Cardiac muscle cell (in vitro differentiated cells and primary cell): Measurements from ENCODE around the gene ANAPC2. TPM values are rescaled to one million over a fixed set of nuclear protein-coding genes. Genes with fewer than 3 reads are reported as not detected.

Experiments used
- DNase-seq, 2 donors: peaks; one replicate each; pipeline versions ENCODE4 v3.0.0 to v3.0.0-alpha.2; 2010 to 2017; ENCODE audit warnings: low read depth in 1 of 2, low spot score in 1 of 2
- H3K27ac ChIP-seq: fragments of 200-600 bp; sonication (generic); 2 replicates; pipeline ENCODE4 v1.5.1; 2016
- H3K27me3 ChIP-seq: fragments of 200-600 bp; sonication (generic); 2 replicates; pipeline ENCODE4 v1.6.0; 2016; ENCODE audit warnings: control low read depth
- H3K36me3 ChIP-seq: fragments of 200-600 bp; sonication (generic); 2 replicates; pipeline ENCODE4 v1.5.1; 2016; ENCODE audit warnings: control low read depth
- H3K4me1 ChIP-seq: fragments of 200-600 bp; sonication (generic); 2 replicates; pipeline ENCODE4 v1.8.1; 2017; ENCODE audit warnings: low read depth, mild to moderate bottlenecking, mixed run types
- H3K4me3 ChIP-seq: fragments of 200-600 bp; sonication (generic); 2 replicates; pipeline ENCODE4 v1.5.1; 2016; ENCODE audit warnings: mild to moderate bottlenecking
- H3K9me3 ChIP-seq: fragments of 200-600 bp; sonication (generic); 2 replicates; pipeline ENCODE4 v1.5.1; 2017; ENCODE audit warnings: low read depth, mild to moderate bottlenecking, control low read depth
- polyA plus RNA-seq: library from polyadenylated mRNA; unstranded; fragments of >200 nt; fragmentation: Nextera tagmentation; extraction: Ambion mirVana; gene quantifications from 2 replicates; pipeline ENCODE4 v1.2.1, GENCODE V29; 2016
- total RNA-seq: library from RNA; depleted of rRNA; stranded (reverse); fragments of >200 nt; gene quantifications from 2 replicates; pipeline ENCODE4 v1.2.3, GENCODE V29; 2016
- TF ChIP-seq, protein P1 (sequence below): IDR thresholded peaks from 2 replicates; pipeline ENCODE4 v1.5.1; 2012; ENCODE audit warnings: low read depth, mild to moderate bottlenecking, low read length

ANAPC2 gene
- total and polyA plus RNA-seq, 2 experiments from 2014 or later: 15.5 to 42.8 TPM

DNA sequence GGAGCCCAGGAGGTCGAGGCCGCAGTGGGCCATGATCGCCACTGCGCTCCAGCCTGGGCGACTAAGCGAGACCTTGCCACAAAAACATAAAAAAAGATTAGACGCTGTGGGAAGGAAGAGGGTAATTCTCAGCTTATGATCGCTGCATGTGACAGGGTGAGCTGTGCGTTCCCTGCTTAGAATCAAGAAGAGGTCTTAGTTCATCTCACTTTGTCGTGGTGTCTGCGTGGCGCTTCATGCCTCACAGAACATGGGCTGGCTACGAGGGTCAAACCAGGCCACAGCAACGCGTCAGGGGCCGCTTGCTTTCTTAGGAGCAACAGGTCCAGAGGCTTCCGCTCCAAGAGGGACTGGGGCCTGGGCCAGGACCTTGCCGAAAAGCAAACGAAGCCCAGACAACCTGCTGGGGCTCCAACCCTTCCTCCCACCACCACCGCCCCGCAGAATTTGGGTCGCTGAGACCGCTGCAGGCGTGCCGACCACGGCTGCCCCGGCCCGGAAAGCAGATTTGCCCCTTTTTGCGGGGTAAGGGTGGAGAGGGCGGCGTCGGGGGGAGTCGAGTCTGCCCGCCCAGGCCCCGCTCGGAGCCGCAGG lies 59.4 kb downstream of the ANAPC2 start:
- Histone ChIP-seq H3K36me3 (no peaks in the 10 kb centered on the region), H3K27ac (peak overlapping the region; percentile 3), H3K4me3 (peak overlapping the region; percentile 75), H3K4me1 (no peaks in the 10 kb centered on the region), H3K9me3 (no peaks in the 10 kb centered on the region), H3K27me3 (peaks cover 19% of the 10 kb centered on the region)
- DNase-seq: peak in 1 of 2 donors; percentile 35
- TF ChIP-seq, protein P1, sequence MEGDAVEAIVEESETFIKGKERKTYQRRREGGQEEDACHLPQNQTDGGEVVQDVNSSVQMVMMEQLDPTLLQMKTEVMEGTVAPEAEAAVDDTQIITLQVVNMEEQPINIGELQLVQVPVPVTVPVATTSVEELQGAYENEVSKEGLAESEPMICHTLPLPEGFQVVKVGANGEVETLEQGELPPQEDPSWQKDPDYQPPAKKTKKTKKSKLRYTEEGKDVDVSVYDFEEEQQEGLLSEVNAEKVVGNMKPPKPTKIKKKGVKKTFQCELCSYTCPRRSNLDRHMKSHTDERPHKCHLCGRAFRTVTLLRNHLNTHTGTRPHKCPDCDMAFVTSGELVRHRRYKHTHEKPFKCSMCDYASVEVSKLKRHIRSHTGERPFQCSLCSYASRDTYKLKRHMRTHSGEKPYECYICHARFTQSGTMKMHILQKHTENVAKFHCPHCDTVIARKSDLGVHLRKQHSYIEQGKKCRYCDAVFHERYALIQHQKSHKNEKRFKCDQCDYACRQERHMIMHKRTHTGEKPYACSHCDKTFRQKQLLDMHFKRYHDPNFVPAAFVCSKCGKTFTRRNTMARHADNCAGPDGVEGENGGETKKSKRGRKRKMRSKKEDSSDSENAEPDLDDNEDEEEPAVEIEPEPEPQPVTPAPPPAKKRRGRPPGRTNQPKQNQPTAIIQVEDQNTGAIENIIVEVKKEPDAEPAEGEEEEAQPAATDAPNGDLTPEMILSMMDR: no peak

GRCh38 chr9:137128158-137128861 lies 60.0 kb downstream of the ANAPC2 start:
- Histone ChIP-seq H3K27me3 (peaks cover 12% of the 10 kb centered on the region), H3K9me3 (no peaks in the 10 kb centered on the region), H3K4me1 (no peaks in the 10 kb centered on the region), H3K4me3 (peak overlapping the region; percentile 75), H3K36me3 (no peaks in the 10 kb centered on the region), H3K27ac (no peak overlapping the region)
- no peak for DNase-seq
- TF ChIP-seq, protein P1: no peak

- Histone ChIP-seq H3K27ac (no peak overlapping the region), H3K4me3 (no peak overlapping the region), H3K4me1 (no peaks in the 10 kb centered on the region), H3K9me3 (no peaks in the 10 kb centered on the region), H3K27me3 (peaks cover 5% of the 10 kb centered on the region), H3K36me3 (no peaks in the 10 kb centered on the region)
- TF ChIP-seq, protein P1: no peak
- DNase-seq: peak in 1 of 2 donors; percentile 29
Measured at GRCh38 chr9:137127301-137128157, 60.8 kb downstream of the ANAPC2 start.

GRCh38 chr9:137126786-137127185 lies 61.6 kb downstream of the ANAPC2 start:
- Histone ChIP-seq H3K27me3 (peaks cover 1% of the 10 kb centered on the region), H3K4me1 (no peaks in the 10 kb centered on the region), H3K36me3 (no peaks in the 10 kb centered on the region), H3K27ac (no peak overlapping the region), H3K9me3 (no peaks in the 10 kb centered on the region), H3K4me3 (no peak overlapping the region)
- DNase-seq: no peak
- TF ChIP-seq, protein P1: no peak

Other genes starting within 250 kb of the ANAPC2 start
Only the 30 nearest of the 33 such genes appear.
- gene PTGDS, start 211.1 kb downstream of the ANAPC2 start, total RNA-seq: 2.6 and 3.9 TPM in 2 replicates
- 3.4 and 5.3 TPM in 2 replicates for gene PTGDS, start 211.1 kb downstream of the ANAPC2 start, polyA plus RNA-seq
- gene LCNL1, start 205.6 kb downstream of the ANAPC2 start, total RNA-seq: 0.36 TPM in 1 of 2 replicates, not detected in the other
- gene LCNL1, start 205.6 kb downstream of the ANAPC2 start, polyA plus RNA-seq: not detected in 2 replicates
- 94.6 and 130 TPM in 2 replicates for gene PAXX, start 196.1 kb downstream of the ANAPC2 start, total RNA-seq
- gene PAXX, start 196.1 kb downstream of the ANAPC2 start, polyA plus RNA-seq: 102 and 110 TPM in 2 replicates
- gene CLIC3, start 192.0 kb downstream of the ANAPC2 start, total RNA-seq: not detected in 2 replicates
- 0.75 and 0.87 TPM in 2 replicates for gene CLIC3, start 192.0 kb downstream of the ANAPC2 start, polyA plus RNA-seq
- 48.7 and 56.7 TPM in 2 replicates for gene ABCA2, start 160.3 kb downstream of the ANAPC2 start, total RNA-seq
- gene ABCA2, start 160.3 kb downstream of the ANAPC2 start, polyA plus RNA-seq: 30.5 and 33.3 TPM in 2 replicates
- not detected in 2 replicates for gene FUT7, start 156.5 kb downstream of the ANAPC2 start, total RNA-seq
- not detected in 2 replicates for gene FUT7, start 156.5 kb downstream of the ANAPC2 start, polyA plus RNA-seq
- gene NPDC1, start 142.4 kb downstream of the ANAPC2 start, total RNA-seq: 40.8 and 65.1 TPM in 2 replicates
- gene NPDC1, start 142.4 kb downstream of the ANAPC2 start, polyA plus RNA-seq: 83.5 and 94.9 TPM in 2 replicates
- not detected in 2 replicates for gene ENTPD2, start 134.5 kb downstream of the ANAPC2 start, total RNA-seq
- gene ENTPD2, start 134.5 kb downstream of the ANAPC2 start, polyA plus RNA-seq: not detected in 2 replicates
- 6.3 and 42.1 TPM in 2 replicates for gene SAPCD2, start 118.0 kb downstream of the ANAPC2 start, total RNA-seq
- 4.7 and 28.3 TPM in 2 replicates for gene SAPCD2, start 118.0 kb downstream of the ANAPC2 start, polyA plus RNA-seq
- gene UAP1L1, start 111.0 kb downstream of the ANAPC2 start, total RNA-seq: 5.8 and 13.3 TPM in 2 replicates
- gene UAP1L1, start 111.0 kb downstream of the ANAPC2 start, polyA plus RNA-seq: 9.9 and 17.9 TPM in 2 replicates
- 59.4 and 73.3 TPM in 2 replicates for gene MAN1B1, start 101.6 kb downstream of the ANAPC2 start, total RNA-seq
- 67.6 and 86.7 TPM in 2 replicates for gene MAN1B1, start 101.6 kb downstream of the ANAPC2 start, polyA plus RNA-seq
- gene DPP7, start 73.8 kb downstream of the ANAPC2 start, total RNA-seq: 125 and 144 TPM in 2 replicates
- gene DPP7, start 73.8 kb downstream of the ANAPC2 start, polyA plus RNA-seq: 202 and 204 TPM in 2 replicates
- 0.03 TPM in 1 of 2 replicates, not detected in the other for gene GRIN1, start 49.4 kb downstream of the ANAPC2 start, total RNA-seq
- 0.22 and 0.49 TPM in 2 replicates for gene GRIN1, start 49.4 kb downstream of the ANAPC2 start, polyA plus RNA-seq
- not detected in 2 replicates for gene LRRC26, start 18.5 kb downstream of the ANAPC2 start, total RNA-seq
- gene LRRC26, start 18.5 kb downstream of the ANAPC2 start, polyA plus RNA-seq: 1.4 and 2.3 TPM in 2 replicates
- gene TMEM210, start 16.5 kb downstream of the ANAPC2 start, total RNA-seq: not detected in 2 replicates
- gene TMEM210, start 16.5 kb downstream of the ANAPC2 start, polyA plus RNA-seq: not detected in 2 replicates
- 64.5 and 90.3 TPM in 2 replicates for gene SSNA1, start 116 bp upstream of the ANAPC2 start, total RNA-seq
- gene SSNA1, start 116 bp upstream of the ANAPC2 start, polyA plus RNA-seq: 77.9 and 110 TPM in 2 replicates
- gene TPRN, start 12.2 kb upstream of the ANAPC2 start, total RNA-seq: 26.4 and 31.2 TPM in 2 replicates
- gene TPRN, start 12.2 kb upstream of the ANAPC2 start, polyA plus RNA-seq: 34.7 and 44.8 TPM in 2 replicates
- gene TMEM203, start 17.1 kb upstream of the ANAPC2 start, total RNA-seq: 44.7 and 50.0 TPM in 2 replicates
- 86.6 and 99.2 TPM in 2 replicates for gene TMEM203, start 17.1 kb upstream of the ANAPC2 start, polyA plus RNA-seq
- 13.1 and 17.5 TPM in 2 replicates for gene NDOR1, start 17.1 kb upstream of the ANAPC2 start, total RNA-seq
- 9.1 and 18.1 TPM in 2 replicates for gene NDOR1, start 17.1 kb upstream of the ANAPC2 start, polyA plus RNA-seq
- gene RNF208, start 33.7 kb upstream of the ANAPC2 start, total RNA-seq: 19.3 and 23.1 TPM in 2 replicates
- 6.1 and 8.1 TPM in 2 replicates for gene RNF208, start 33.7 kb upstream of the ANAPC2 start, polyA plus RNA-seq
- gene CYSRT1, start 36.6 kb upstream of the ANAPC2 start, total RNA-seq: 5.8 and 7.0 TPM in 2 replicates
- gene CYSRT1, start 36.6 kb upstream of the ANAPC2 start, polyA plus RNA-seq: 3.1 and 6.6 TPM in 2 replicates
- gene RNF224, start 38.9 kb upstream of the ANAPC2 start, total RNA-seq: 0.32 TPM in 1 of 2 replicates, not detected in the other
- gene RNF224, start 38.9 kb upstream of the ANAPC2 start, polyA plus RNA-seq: 0.12 TPM in 1 of 2 replicates, not detected in the other
- gene SLC34A3, start 42.3 kb upstream of the ANAPC2 start, total RNA-seq: 0.25 TPM in 1 of 2 replicates, not detected in the other
- 0.24 TPM in 1 of 2 replicates, not detected in the other for gene SLC34A3, start 42.3 kb upstream of the ANAPC2 start, polyA plus RNA-seq
- gene TUBB4B, start 52.7 kb upstream of the ANAPC2 start, total RNA-seq: 412 and 540 TPM in 2 replicates
- 745 and 845 TPM in 2 replicates for gene TUBB4B, start 52.7 kb upstream of the ANAPC2 start, polyA plus RNA-seq
- 0.95 TPM in 1 of 2 replicates, not detected in the other for gene STPG3, start 62.7 kb upstream of the ANAPC2 start, total RNA-seq
- gene STPG3, start 62.7 kb upstream of the ANAPC2 start, polyA plus RNA-seq: 3.2 and 3.3 TPM in 2 replicates
- gene NELFB, start 66.8 kb upstream of the ANAPC2 start, total RNA-seq: 68.6 and 78.2 TPM in 2 replicates
- gene NELFB, start 66.8 kb upstream of the ANAPC2 start, polyA plus RNA-seq: 73.3 and 87.6 TPM in 2 replicates
- gene TOR4A, start 89.2 kb upstream of the ANAPC2 start, total RNA-seq: 36.7 and 51.4 TPM in 2 replicates
- 18.5 and 24.3 TPM in 2 replicates for gene TOR4A, start 89.2 kb upstream of the ANAPC2 start, polyA plus RNA-seq
- gene NRARP, start 113.7 kb upstream of the ANAPC2 start, total RNA-seq: 8.8 and 16.5 TPM in 2 replicates
- gene NRARP, start 113.7 kb upstream of the ANAPC2 start, polyA plus RNA-seq: 8.7 and 12.6 TPM in 2 replicates
- gene EXD3, start 234.6 kb upstream of the ANAPC2 start, total RNA-seq: 14.3 and 72.1 TPM in 2 replicates
- gene EXD3, start 234.6 kb upstream of the ANAPC2 start, polyA plus RNA-seq: 32.3 and 52.4 TPM in 2 replicates
- 6.8 and 12.0 TPM in 2 replicates for gene NOXA1, start 234.8 kb upstream of the ANAPC2 start, total RNA-seq
- 8.1 and 14.9 TPM in 2 replicates for gene NOXA1, start 234.8 kb upstream of the ANAPC2 start, polyA plus RNA-seq